Keratinocyte (primary cell): ENCODE results near the gene CD68. TPM values are rescaled to one million over a fixed set of nuclear protein-coding genes. Genes with fewer than 3 reads are reported as not detected.

Experiments used
- DNase-seq: peaks from one replicate; pipeline ENCODE4 v3.0.0-alpha.2; 2011; ENCODE audit warnings: low read depth, missing footprints, low spot score
- FAIRE-seq: peaks from 2 replicates; lab custom pipeline; 2011; peaks lifted over from hg19 to GRCh38; lab: Jason Lieb, UNC
- H2AFZ ChIP-seq: 2 replicates; pipeline ENCODE4 v1.6.0; 2012; ENCODE audit warnings: low read length, control low read depth, inconsistent platforms; ENCODE audit not compliant: control insufficient read depth
- H3K27ac ChIP-seq: 2 replicates; pipeline ENCODE4 v1.5.1; 2011; ENCODE audit warnings: low read length; ENCODE audit not compliant: control insufficient read depth, insufficient read depth
- H3K27me3 ChIP-seq: 3 replicates; pipeline ENCODE4 v1.6.0; 2011; ENCODE audit warnings: low read length; ENCODE audit not compliant: control insufficient read depth, insufficient read depth; ENCODE audit errors: extremely low read depth
- H3K36me3 ChIP-seq, 2 experiments: 2 replicates in 1 of 2; 3 replicates in 1 of 2; pipeline ENCODE4 v1.5.1; 2011; ENCODE audit warnings: low read length in 2 of 2, mild to moderate bottlenecking in 1 of 2; ENCODE audit not compliant: control insufficient read depth in 2 of 2, insufficient read depth in 2 of 2; ENCODE audit errors: extremely low read depth in 1 of 2
- H3K4me1 ChIP-seq: 3 replicates; pipeline ENCODE4 v1.5.1; 2011; ENCODE audit warnings: low read length; ENCODE audit not compliant: control insufficient read depth, insufficient read depth; ENCODE audit errors: extremely low read depth
- H3K4me2 ChIP-seq: 3 replicates; pipeline ENCODE4 v1.6.0; 2011; ENCODE audit warnings: low read depth, low read length; ENCODE audit not compliant: control insufficient read depth, insufficient read depth; ENCODE audit errors: extremely low read depth
- H3K4me3 ChIP-seq, 3 experiments: fragments of 200-600 bp in 1 of 3; sonication (generic) in 1 of 3; 2 replicates in 2 of 3; 3 replicates in 1 of 3; pipeline ENCODE4 v1.5.1; 2011 to 2016; ENCODE audit warnings: low read length in 3 of 3, mild to moderate bottlenecking in 3 of 3, control low read depth in 2 of 3, inconsistent platforms in 1 of 3, low read depth in 1 of 3, mixed read lengths in 1 of 3, mixed run types in 1 of 3, moderate library complexity in 1 of 3; ENCODE audit not compliant: control insufficient read depth in 2 of 3, insufficient read depth in 2 of 3; ENCODE audit errors: extremely low read depth in 1 of 3
- H3K79me2 ChIP-seq: 2 replicates; pipeline ENCODE4 v1.6.0; 2012; ENCODE audit warnings: low read length; ENCODE audit not compliant: control insufficient read depth, insufficient read depth
- H3K9ac ChIP-seq: 3 replicates; pipeline ENCODE4 v1.6.0; 2011; ENCODE audit warnings: low read length; ENCODE audit not compliant: control insufficient read depth, insufficient read depth; ENCODE audit errors: extremely low read depth
- H3K9me1 ChIP-seq: 3 replicates; pipeline ENCODE4 v1.6.0; 2011; ENCODE audit warnings: low read length; ENCODE audit not compliant: control insufficient read depth, insufficient read depth; ENCODE audit errors: extremely low read depth
- H3K9me3 ChIP-seq: 2 replicates; pipeline ENCODE4 v1.5.1; 2012; ENCODE audit warnings: low read depth, low read length; ENCODE audit not compliant: control insufficient read depth
- H4K20me1 ChIP-seq: 3 replicates; pipeline ENCODE4 v1.6.0; 2011; ENCODE audit warnings: low read length; ENCODE audit not compliant: control insufficient read depth, insufficient read depth; ENCODE audit errors: extremely low read depth
- CTCF ChIP-seq, 3 experiments: IDR thresholded peaks in 1 of 3; conservative IDR thresholded peaks in 1 of 3; optimal IDR thresholded peaks in 1 of 3; 2 replicates in 2 of 3; 3 replicates in 1 of 3; pipeline versions ENCODE3 to v1.5.1; 2011; ENCODE audit warnings: low read length in 3 of 3, mild to moderate bottlenecking in 3 of 3, moderate library complexity in 2 of 3, control low read depth in 1 of 3, inconsistent platforms in 1 of 3; ENCODE audit not compliant: insufficient read depth in 2 of 3; ENCODE audit errors: extremely low read depth in 1 of 3
- EZH2 ChIP-seq: IDR thresholded peaks from one replicate; pipeline ENCODE4 v1.6.1; 2012; ENCODE audit warnings: inconsistent platforms, mild to moderate bottlenecking, low read length, moderate library complexity
- dilution Hi-C: fragments of 300-500 bp; cut with MboI; formaldehyde crosslinking; loops from one replicate; pipeline ENCODE4 v1.7.0; 2020; ENCODE audit warnings: low sequenced_read_pairs; ENCODE audit not compliant: extremely low pct_ligation_motif_present
- polyA plus RNA-seq, 5 experiments: library from polyadenylated mRNA; depleted of rRNA in 3 of 5; stranded (reverse) in 3 of 5; stranded (forward) in 1 of 5; unstranded in 1 of 5; fragments of >200 nt; gene quantifications; 1 replicate in 1 of 5; 2 replicates in 3 of 5; 3 replicates in 1 of 5; pipeline versions ENCODE4 v1.2.1 to v1.2.3, GENCODE V29; 2011 to 2012; ENCODE audit warnings: missing spikeins in 2 of 5, low read depth in 1 of 5, low replicate concordance in 1 of 5

Gene CD68
- polyA plus RNA-seq, 1 donor (not counting 4 experiments of a cell fraction or from before 2014, with no cell fraction given), result 14.0 TPM

GRCh38 chr17:7577327-7578199 is 1.9 kb upstream of the CD68 start:
- Histone ChIP-seq H3K4me2 (no peak overlapping the region), H3K9me3 (no peaks in the 10 kb centered on the region), H3K4me3 (no peak overlapping the region), H2AFZ (no peak overlapping the region), H3K36me3 (peaks cover 30 to 56% of the 10 kb centered on the region in 2 experiments), H3K27ac (no peak overlapping the region), H3K27me3 (no peaks in the 10 kb centered on the region), H3K4me1 (peaks cover 52% of the 10 kb centered on the region), H4K20me1 (peaks cover 54% of the 10 kb centered on the region), H3K9me1 (peaks cover 3% of the 10 kb centered on the region), H3K79me2 (peaks cover 56% of the 10 kb centered on the region), H3K9ac (no peak overlapping the region)
- FAIRE-seq (no peak), DNase-seq (no peak)
- dilution Hi-C loops, result no loop called here
- TF ChIP-seq EZH2 (no peak), CTCF (optimal IDR thresholded peaks at IDR 0.05 in 1 of 3, IDR thresholded peaks at IDR 0.05 in 1 of 3, conservative IDR thresholded peaks at IDR 0.05 in 1 of 3; ENCODE audit: extremely low read depth in 1 of 3, insufficient read depth in 2 of 3, low read length in 3 of 3) (no peak)

GRCh38 chr17:7579834-7580603 is 581 bp downstream of the CD68 start:
- H3K9me1 ChIP-seq, result peaks cover 3% of the 10 kb centered on the region
- no peaks in the 10 kb centered on the region for H3K9me3 ChIP-seq
- peaks cover 37% of the 10 kb centered on the region for H3K79me2 ChIP-seq
- H2AFZ ChIP-seq, result no peak overlapping the region
- no peaks in the 10 kb centered on the region for H3K27me3 ChIP-seq
- H3K4me3 ChIP-seq, result no peak overlapping the region
- TF ChIP-seq EZH2 (no peak), CTCF (optimal IDR thresholded peaks at IDR 0.05 in 1 of 3, IDR thresholded peaks at IDR 0.05 in 1 of 3, conservative IDR thresholded peaks at IDR 0.05 in 1 of 3; ENCODE audit: extremely low read depth in 1 of 3, insufficient read depth in 2 of 3, low read length in 3 of 3) (no peak)
- peak overlapping the region; percentile 82 for H3K27ac ChIP-seq
- FAIRE-seq (no peak), DNase-seq (no peak)
- H3K9ac ChIP-seq, result peak overlapping the region; percentile 55
- peaks cover 53% of the 10 kb centered on the region for H3K4me1 ChIP-seq
- H3K4me2 ChIP-seq, result peak overlapping the region; percentile 46
- peaks cover 22 to 43% of the 10 kb centered on the region in 2 experiments for H3K36me3 ChIP-seq
- dilution Hi-C loops, result no loop called here
- H4K20me1 ChIP-seq, result peaks cover 41% of the 10 kb centered on the region
